ENCODE data around the gene NADSYN1. TPM values are rescaled to one million over a fixed set of nuclear protein-coding genes. Genes with fewer than 3 reads are reported as not detected.

Gene NADSYN1
- total RNA-seq, 1 experiment from 2014 or later, result 79.7 TPM

- Mint-ChIP-seq H3K9me3 (ENCODE audit: low read depth, unreplicated experiment) (no peaks in the 10 kb centered on the region), H3K36me3 (ENCODE audit: insufficient read depth, unreplicated experiment) (peaks cover 56% of the 10 kb centered on the region), H3K4me1 (ENCODE audit: low read depth, unreplicated experiment) (peaks cover 21% of the 10 kb centered on the region), H3K4me3 (ENCODE audit: low read depth, unreplicated experiment) (no peak overlapping the region), H3K27me3 (ENCODE audit: unreplicated experiment) (no peaks in the 10 kb centered on the region), H3K27ac (ENCODE audit: unreplicated experiment) (no peak overlapping the region)
- no peak for DNase-seq
- TF ChIP-seq CTCF (IDR thresholded peaks at IDR 0.05; ENCODE audit: unreplicated experiment), result no peak
- CTCF ChIA-PET, result no interaction called here
- no TSS peak for BruUV-seq (replicated peaks)
- intact Hi-C loops (cut with micrococcal nuclease; ENCODE audit: unreplicated experiment), result no loop called here
Measured at GRCh38 chr11:71444811-71445210, 8.2 kb upstream of the NADSYN1 start.

GRCh38 chr11:71446150-71446549, 6.9 kb upstream of the NADSYN1 start:
- peaks cover 27% of the 10 kb centered on the region for H3K4me1 Mint-ChIP-seq (ENCODE audit: low read depth, unreplicated experiment)
- intact Hi-C loops (cut with micrococcal nuclease; ENCODE audit: unreplicated experiment), result no loop called here
- no peak for TF ChIP-seq CTCF (IDR thresholded peaks at IDR 0.05; ENCODE audit: unreplicated experiment)
- no peaks in the 10 kb centered on the region for H3K27me3 Mint-ChIP-seq (ENCODE audit: unreplicated experiment)
- H3K9me3 Mint-ChIP-seq (ENCODE audit: low read depth, unreplicated experiment), result no peaks in the 10 kb centered on the region
- H3K27ac Mint-ChIP-seq (ENCODE audit: unreplicated experiment), result no peak overlapping the region
- peaks cover 56% of the 10 kb centered on the region for H3K36me3 Mint-ChIP-seq (ENCODE audit: insufficient read depth, unreplicated experiment)
- CTCF ChIA-PET, result no interaction called here
- peak overlapping the region; percentile 91 for H3K4me3 Mint-ChIP-seq (ENCODE audit: low read depth, unreplicated experiment)
- no peak for DNase-seq
- BruUV-seq (replicated peaks), result no TSS peak

- intact Hi-C loops (cut with micrococcal nuclease; ENCODE audit: unreplicated experiment), result no loop called here
- CTCF ChIA-PET, result no interaction called here
- Mint-ChIP-seq H3K9me3 (ENCODE audit: low read depth, unreplicated experiment) (no peaks in the 10 kb centered on the region), H3K36me3 (ENCODE audit: insufficient read depth, unreplicated experiment) (peaks cover 60% of the 10 kb centered on the region), H3K27ac (ENCODE audit: unreplicated experiment) (peak overlapping the region; percentile 83), H3K27me3 (ENCODE audit: unreplicated experiment) (no peaks in the 10 kb centered on the region), H3K4me1 (ENCODE audit: low read depth, unreplicated experiment) (peaks cover 34% of the 10 kb centered on the region), H3K4me3 (ENCODE audit: low read depth, unreplicated experiment) (peak overlapping the region; percentile 91)
- no peak for TF ChIP-seq CTCF (IDR thresholded peaks at IDR 0.05; ENCODE audit: unreplicated experiment)
- BruUV-seq (replicated peaks), result TSS peak; percentile 64
- no peak for DNase-seq
Measured at GRCh38 chr11:71446942-71447688, 5.9 kb upstream of the NADSYN1 start.

GRCh38 chr11:71447791-71448256, 5.2 kb upstream of the NADSYN1 start:
- peak overlapping the region; percentile 83 for H3K27ac Mint-ChIP-seq (ENCODE audit: unreplicated experiment)
- peak; percentile 46 for DNase-seq
- peaks cover 38% of the 10 kb centered on the region for H3K4me1 Mint-ChIP-seq (ENCODE audit: low read depth, unreplicated experiment)
- intact Hi-C loops (cut with micrococcal nuclease; ENCODE audit: unreplicated experiment), result no loop called here
- H3K27me3 Mint-ChIP-seq (ENCODE audit: unreplicated experiment), result no peaks in the 10 kb centered on the region
- H3K9me3 Mint-ChIP-seq (ENCODE audit: low read depth, unreplicated experiment), result no peaks in the 10 kb centered on the region
- CTCF ChIA-PET, result interaction anchor here (1.0 to 1.1 kb wide), 2 partner anchors 11 to 164 kb away, joined by 3 read pairs; no protein-coding TSS in a partner anchor
- peaks cover 64% of the 10 kb centered on the region for H3K36me3 Mint-ChIP-seq (ENCODE audit: insufficient read depth, unreplicated experiment)
- H3K4me3 Mint-ChIP-seq (ENCODE audit: low read depth, unreplicated experiment), result peak overlapping the region; percentile 91
- no TSS peak for BruUV-seq (replicated peaks)
- TF ChIP-seq CTCF (IDR thresholded peaks at IDR 0.05; ENCODE audit: unreplicated experiment), result no peak
